Astrocyte (in vitro differentiated cells and primary cell): ENCODE results near the gene ZNF326. TPM values are rescaled to one million over a fixed set of nuclear protein-coding genes. Genes with fewer than 3 reads are reported as not detected.

Source experiments
- DNase-seq: peaks from one replicate; pipeline ENCODE4 v3.0.0-alpha.2; 2010; ENCODE audit warnings: low read depth
- FAIRE-seq: peaks from 2 replicates; lab custom pipeline; 2011; peaks lifted over from hg19 to GRCh38; lab: Jason Lieb, UNC
- H2AFZ ChIP-seq: 2 replicates; pipeline ENCODE4 v1.6.0; 2012; ENCODE audit warnings: low read depth, low read length, inconsistent platforms
- H3K27ac ChIP-seq: 2 replicates; pipeline ENCODE4 v1.5.1; 2011; ENCODE audit warnings: low read depth, low read length, inconsistent platforms
- H3K27me3 ChIP-seq: 2 replicates; pipeline ENCODE4 v1.6.0; 2011; ENCODE audit warnings: low read length, inconsistent platforms; ENCODE audit not compliant: insufficient read depth
- H3K36me3 ChIP-seq: 2 replicates; pipeline ENCODE4 v1.5.1; 2011; ENCODE audit warnings: low read length, inconsistent platforms; ENCODE audit not compliant: insufficient read depth
- H3K4me1 ChIP-seq: 2 replicates; pipeline ENCODE4 v1.5.1; 2011; ENCODE audit warnings: low read length, inconsistent platforms; ENCODE audit not compliant: insufficient read depth
- H3K4me2 ChIP-seq: 2 replicates; pipeline ENCODE4 v1.6.0; 2012; ENCODE audit warnings: low read length, inconsistent platforms
- H3K4me3 ChIP-seq: 2 replicates; pipeline ENCODE4 v1.5.1; 2011; ENCODE audit warnings: low read depth, mild to moderate bottlenecking, low read length, inconsistent platforms; ENCODE audit not compliant: insufficient read depth
- H3K79me2 ChIP-seq: 2 replicates; pipeline ENCODE4 v1.6.0; 2012; ENCODE audit warnings: mild to moderate bottlenecking, low read length, inconsistent platforms; ENCODE audit not compliant: insufficient read depth
- H3K9ac ChIP-seq: 2 replicates; pipeline ENCODE4 v1.6.0; 2012; ENCODE audit warnings: mild to moderate bottlenecking, low read length, inconsistent platforms
- H3K9me3 ChIP-seq: 2 replicates; pipeline ENCODE4 v1.5.1; 2012; ENCODE audit warnings: low read depth, mild to moderate bottlenecking, low read length, inconsistent platforms; ENCODE audit not compliant: insufficient read depth
- H4K20me1 ChIP-seq: 2 replicates; pipeline ENCODE4 v1.6.0; 2012; ENCODE audit warnings: low read length, inconsistent platforms; ENCODE audit not compliant: insufficient read depth
- H3K27ac Mint-ChIP-seq: one replicate; pipeline ENCODE4 v1.8.0; 2021; ENCODE audit warnings: mild to moderate bottlenecking, mixed read lengths; ENCODE audit not compliant: unreplicated experiment
- H3K27me3 Mint-ChIP-seq: one replicate; pipeline ENCODE4 v1.8.0; 2021; ENCODE audit warnings: low read depth, mixed read lengths; ENCODE audit not compliant: unreplicated experiment
- H3K36me3 Mint-ChIP-seq: one replicate; pipeline ENCODE4 v1.8.0; 2021; ENCODE audit warnings: low read depth, mixed read lengths; ENCODE audit not compliant: unreplicated experiment
- H3K4me1 Mint-ChIP-seq: one replicate; pipeline ENCODE4 v1.8.0; 2021; ENCODE audit warnings: low read depth, mixed read lengths; ENCODE audit not compliant: unreplicated experiment
- H3K4me3 Mint-ChIP-seq: one replicate; pipeline ENCODE4 v1.8.0; 2021; ENCODE audit warnings: mild to moderate bottlenecking, moderate library complexity, mixed read lengths; ENCODE audit not compliant: unreplicated experiment
- H3K9me3 Mint-ChIP-seq: one replicate; pipeline ENCODE4 v1.8.0; 2021; ENCODE audit warnings: mild to moderate bottlenecking, mixed read lengths; ENCODE audit not compliant: unreplicated experiment
- EZH2 ChIP-seq: IDR thresholded peaks from 2 replicates; pipeline ENCODE4 v1.6.1; 2012; ENCODE audit warnings: mild to moderate bottlenecking, low read length, inconsistent platforms; ENCODE audit not compliant: insufficient read depth
- total RNA-seq: library from RNA; stranded (reverse); gene quantifications from 2 replicates; pipeline ENCODE4 v1.2.1, GENCODE V29; 2021
- TF ChIP-seq, protein P1 (sequence below): IDR thresholded peaks from 2 replicates; pipeline ENCODE4 v1.5.1; 2011; ENCODE audit warnings: low read depth, mild to moderate bottlenecking, inconsistent platforms, low read length, moderate library complexity; ENCODE audit not compliant: insufficient read depth

The ZNF326 gene
- total RNA-seq, 1 donor from 2014 or later = 27.7 TPM

DNA sequence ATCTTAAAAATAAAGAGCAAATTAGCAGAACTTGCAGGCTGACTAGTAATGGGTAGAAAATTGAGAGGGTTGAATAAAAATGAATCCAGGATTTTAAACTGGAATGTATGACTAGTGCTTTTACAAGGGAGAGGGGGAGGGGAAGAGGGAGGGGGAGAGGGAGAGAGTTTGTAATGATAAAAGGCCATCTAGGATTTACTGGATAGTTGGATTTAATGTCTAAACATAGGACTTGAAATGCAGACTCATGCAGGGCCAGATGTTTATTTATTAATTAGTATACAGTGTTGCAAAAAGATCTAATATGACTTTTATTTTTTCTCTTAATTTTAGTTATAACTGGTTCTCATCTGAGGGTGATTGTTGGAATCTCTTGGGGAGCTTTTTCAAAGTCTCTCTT, 4.3 kb downstream of the ZNF326 start:
- Histone ChIP-seq H3K79me2 (peaks cover 91% of the 10 kb centered on the region), H3K4me1 (peaks cover 20% of the 10 kb centered on the region), H3K9ac (no peak overlapping the region), H3K4me3 (no peak overlapping the region), H3K36me3 (peaks cover 4% of the 10 kb centered on the region), H2AFZ (no peak overlapping the region), H3K27ac (no peak overlapping the region), H3K27me3 (no peaks in the 10 kb centered on the region), H4K20me1 (peaks cover 63% of the 10 kb centered on the region), H3K4me2 (no peak overlapping the region), H3K9me3 (no peaks in the 10 kb centered on the region)
- no peak overlapping the region for H3K4me3 Mint-ChIP-seq
- DNase-seq (no peak), FAIRE-seq (no peak)
- no peak for TF ChIP-seq EZH2
- TF ChIP-seq, protein P1, sequence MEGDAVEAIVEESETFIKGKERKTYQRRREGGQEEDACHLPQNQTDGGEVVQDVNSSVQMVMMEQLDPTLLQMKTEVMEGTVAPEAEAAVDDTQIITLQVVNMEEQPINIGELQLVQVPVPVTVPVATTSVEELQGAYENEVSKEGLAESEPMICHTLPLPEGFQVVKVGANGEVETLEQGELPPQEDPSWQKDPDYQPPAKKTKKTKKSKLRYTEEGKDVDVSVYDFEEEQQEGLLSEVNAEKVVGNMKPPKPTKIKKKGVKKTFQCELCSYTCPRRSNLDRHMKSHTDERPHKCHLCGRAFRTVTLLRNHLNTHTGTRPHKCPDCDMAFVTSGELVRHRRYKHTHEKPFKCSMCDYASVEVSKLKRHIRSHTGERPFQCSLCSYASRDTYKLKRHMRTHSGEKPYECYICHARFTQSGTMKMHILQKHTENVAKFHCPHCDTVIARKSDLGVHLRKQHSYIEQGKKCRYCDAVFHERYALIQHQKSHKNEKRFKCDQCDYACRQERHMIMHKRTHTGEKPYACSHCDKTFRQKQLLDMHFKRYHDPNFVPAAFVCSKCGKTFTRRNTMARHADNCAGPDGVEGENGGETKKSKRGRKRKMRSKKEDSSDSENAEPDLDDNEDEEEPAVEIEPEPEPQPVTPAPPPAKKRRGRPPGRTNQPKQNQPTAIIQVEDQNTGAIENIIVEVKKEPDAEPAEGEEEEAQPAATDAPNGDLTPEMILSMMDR = no peak
- H3K27me3 Mint-ChIP-seq = no peaks in the 10 kb centered on the region
- peaks cover 21% of the 10 kb centered on the region for H3K4me1 Mint-ChIP-seq
- H3K9me3 Mint-ChIP-seq = no peaks in the 10 kb centered on the region
- H3K36me3 Mint-ChIP-seq = peaks cover 5% of the 10 kb centered on the region
- no peak overlapping the region for H3K27ac Mint-ChIP-seq

GRCh38 chr1:89999628-90000027, 4.7 kb downstream of the ZNF326 start:
- H3K4me1 Mint-ChIP-seq = peaks cover 21% of the 10 kb centered on the region
- FAIRE-seq (no peak), DNase-seq (no peak)
- H3K4me1 ChIP-seq = peaks cover 20% of the 10 kb centered on the region
- peaks cover 5% of the 10 kb centered on the region for H3K36me3 Mint-ChIP-seq
- H3K4me3 ChIP-seq = no peak overlapping the region
- no peaks in the 10 kb centered on the region for H3K27me3 Mint-ChIP-seq
- H2AFZ ChIP-seq = no peak overlapping the region
- H3K4me2 ChIP-seq = no peak overlapping the region
- peaks cover 95% of the 10 kb centered on the region for H3K79me2 ChIP-seq
- no peak overlapping the region for H3K27ac ChIP-seq
- no peak for TF ChIP-seq EZH2
- TF ChIP-seq, protein P1 = no peak
- no peak overlapping the region for H3K4me3 Mint-ChIP-seq
- no peaks in the 10 kb centered on the region for H3K27me3 ChIP-seq
- H3K9me3 Mint-ChIP-seq = no peaks in the 10 kb centered on the region
- peaks cover 66% of the 10 kb centered on the region for H4K20me1 ChIP-seq
- H3K9ac ChIP-seq = no peak overlapping the region
- H3K27ac Mint-ChIP-seq = no peak overlapping the region
- H3K9me3 ChIP-seq = no peaks in the 10 kb centered on the region
- H3K36me3 ChIP-seq = peaks cover 4% of the 10 kb centered on the region

DNA sequence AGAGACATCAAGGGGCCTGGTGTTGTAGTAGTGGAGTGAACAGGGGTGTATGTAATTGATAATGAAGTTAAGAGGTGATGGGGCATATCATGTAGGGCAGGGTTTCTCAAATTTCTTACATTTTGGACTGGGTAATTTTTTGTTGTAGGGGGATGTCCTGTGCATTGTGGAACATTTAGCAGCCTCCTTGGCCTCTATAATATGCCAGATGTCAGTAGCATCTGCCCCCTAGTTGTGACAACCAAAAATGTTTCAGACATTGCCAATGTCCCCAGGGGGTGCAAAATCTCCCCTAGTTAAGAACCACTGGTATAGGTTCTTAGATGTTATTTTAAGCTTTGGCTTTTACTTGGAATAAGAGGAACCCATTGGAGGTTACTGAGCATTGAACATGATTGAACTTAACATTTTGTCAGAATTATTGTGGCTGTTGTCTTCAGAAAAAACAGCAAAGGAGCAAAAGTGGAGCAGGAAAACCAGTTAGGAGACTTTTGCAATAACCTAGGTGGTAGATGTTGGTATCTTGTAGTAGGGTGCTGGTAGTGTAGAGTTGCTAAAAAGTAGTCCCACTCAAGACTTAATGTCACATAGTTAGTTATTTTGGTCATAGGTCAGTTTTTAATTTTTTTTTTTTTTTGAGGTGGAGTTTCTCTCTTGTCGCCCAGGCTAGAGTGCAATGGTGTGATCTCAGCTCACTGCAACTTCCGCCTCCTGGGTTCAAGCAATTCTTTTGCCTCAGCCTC, 6.2 kb downstream of the ZNF326 start:
- FAIRE-seq (no peak), DNase-seq (no peak)
- peaks cover 98% of the 10 kb centered on the region for H3K79me2 ChIP-seq
- Mint-ChIP-seq H3K9me3 (no peaks in the 10 kb centered on the region), H3K27ac (no peak overlapping the region), H3K27me3 (no peaks in the 10 kb centered on the region), H3K4me1 (peaks cover 21% of the 10 kb centered on the region), H3K36me3 (peaks cover 5% of the 10 kb centered on the region), H3K4me3 (no peak overlapping the region)
- no peak overlapping the region for H3K4me3 ChIP-seq
- H2AFZ ChIP-seq = no peak overlapping the region
- no peak overlapping the region for H3K27ac ChIP-seq
- no peaks in the 10 kb centered on the region for H3K27me3 ChIP-seq
- H3K9ac ChIP-seq = no peak overlapping the region
- no peaks in the 10 kb centered on the region for H3K9me3 ChIP-seq
- peaks cover 18% of the 10 kb centered on the region for H3K4me1 ChIP-seq
- H4K20me1 ChIP-seq = peaks cover 65% of the 10 kb centered on the region
- TF ChIP-seq, protein P1 = no peak
- TF ChIP-seq EZH2 = no peak
- no peak overlapping the region for H3K4me2 ChIP-seq
- peaks cover 8% of the 10 kb centered on the region for H3K36me3 ChIP-seq
